Keratinocyte (primary cell): ENCODE results near the gene LRCH3.

Experiments used
- CTCF ChIP-seq, 3 experiments: IDR thresholded peaks in 1 of 3; conservative IDR thresholded peaks in 1 of 3; optimal IDR thresholded peaks in 1 of 3; 2 replicates in 2 of 3; 3 replicates in 1 of 3; pipeline versions ENCODE3 to v1.5.1; 2011; ENCODE audit warnings: low read length in 3 of 3, mild to moderate bottlenecking in 3 of 3, moderate library complexity in 2 of 3, control low read depth in 1 of 3, inconsistent platforms in 1 of 3; ENCODE audit not compliant: insufficient read depth in 2 of 3; ENCODE audit errors: extremely low read depth in 1 of 3
- EZH2 ChIP-seq: IDR thresholded peaks from one replicate; pipeline ENCODE4 v1.6.1; 2012; ENCODE audit warnings: inconsistent platforms, mild to moderate bottlenecking, low read length, moderate library complexity

GRCh38 chr3:197841789-197842188 is 50.7 kb downstream of the LRCH3 start:
- TF ChIP-seq CTCF (optimal IDR thresholded peaks at IDR 0.05 in 1 of 3, IDR thresholded peaks at IDR 0.05 in 1 of 3, conservative IDR thresholded peaks at IDR 0.05 in 1 of 3; ENCODE audit: extremely low read depth in 1 of 3, insufficient read depth in 2 of 3, low read length in 3 of 3) (no peak), EZH2 (no peak)
